Transverse colon (tissue), 4 donors: ENCODE data around the gene PHYKPL.
"Not testable (repeated sequence)": the region's sequence is repeated elsewhere in the genome, so short reads cannot be mapped to it uniquely, and the experiment has no call there.

ENCODE experiments used
- EP300 ChIP-seq: sonication (generic); formaldehyde crosslinking; IDR thresholded peaks from one replicate; pipeline ENCODE4 v1.6.1; 2017; ENCODE audit warnings: antibody characterized with exemption, low read depth
- POLR2A ChIP-seq: fragments of 450-650 bp; IDR thresholded peaks from one replicate; pipeline ENCODE4 v1.6.1; 2016; ENCODE audit warnings: antibody characterized with exemption, mild to moderate bottlenecking, moderate library complexity
- POLR2AphosphoS5 ChIP-seq, 3 donors: sonication (generic); formaldehyde crosslinking; IDR thresholded peaks; one replicate each; pipeline ENCODE4 v1.6.1; 2016; ENCODE audit warnings: antibody characterized with exemption in 3 of 3
- TF ChIP-seq, protein P1 (sequence below), 5 experiments: fragments of 200-600 bp in 3 of 5; fragments of 450-650 bp in 2 of 5; sonication (generic) in 3 of 5; IDR thresholded peaks; 1 replicate in 2 of 5; 2 replicates in 3 of 5; pipeline ENCODE4 v1.5.1; 2016 to 2017; ENCODE audit warnings: antibody characterized with exemption in 5 of 5, inconsistent platforms in 3 of 5, mild to moderate bottlenecking in 2 of 5, moderate library complexity in 1 of 5

- TF ChIP-seq, protein P1, sequence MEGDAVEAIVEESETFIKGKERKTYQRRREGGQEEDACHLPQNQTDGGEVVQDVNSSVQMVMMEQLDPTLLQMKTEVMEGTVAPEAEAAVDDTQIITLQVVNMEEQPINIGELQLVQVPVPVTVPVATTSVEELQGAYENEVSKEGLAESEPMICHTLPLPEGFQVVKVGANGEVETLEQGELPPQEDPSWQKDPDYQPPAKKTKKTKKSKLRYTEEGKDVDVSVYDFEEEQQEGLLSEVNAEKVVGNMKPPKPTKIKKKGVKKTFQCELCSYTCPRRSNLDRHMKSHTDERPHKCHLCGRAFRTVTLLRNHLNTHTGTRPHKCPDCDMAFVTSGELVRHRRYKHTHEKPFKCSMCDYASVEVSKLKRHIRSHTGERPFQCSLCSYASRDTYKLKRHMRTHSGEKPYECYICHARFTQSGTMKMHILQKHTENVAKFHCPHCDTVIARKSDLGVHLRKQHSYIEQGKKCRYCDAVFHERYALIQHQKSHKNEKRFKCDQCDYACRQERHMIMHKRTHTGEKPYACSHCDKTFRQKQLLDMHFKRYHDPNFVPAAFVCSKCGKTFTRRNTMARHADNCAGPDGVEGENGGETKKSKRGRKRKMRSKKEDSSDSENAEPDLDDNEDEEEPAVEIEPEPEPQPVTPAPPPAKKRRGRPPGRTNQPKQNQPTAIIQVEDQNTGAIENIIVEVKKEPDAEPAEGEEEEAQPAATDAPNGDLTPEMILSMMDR (IDR thresholded peaks at IDR 0.05) = not testable (repeated sequence)
- not testable (repeated sequence) for TF ChIP-seq POLR2A; EP300; POLR2AphosphoS5 (IDR thresholded peaks at IDR 0.05)
These were observed 21.0 kb upstream of the PHYKPL start for GRCh38 chr5:178253632-178254031.
